ENCODE data around the gene SETD5. TPM values are rescaled to one million over a fixed set of nuclear protein-coding genes. Genes with fewer than 3 reads are reported as not detected.

The SETD5 gene
- total and polyA plus RNA-seq, 2 experiments from 2014 or later: 143 to 172 TPM

DNA sequence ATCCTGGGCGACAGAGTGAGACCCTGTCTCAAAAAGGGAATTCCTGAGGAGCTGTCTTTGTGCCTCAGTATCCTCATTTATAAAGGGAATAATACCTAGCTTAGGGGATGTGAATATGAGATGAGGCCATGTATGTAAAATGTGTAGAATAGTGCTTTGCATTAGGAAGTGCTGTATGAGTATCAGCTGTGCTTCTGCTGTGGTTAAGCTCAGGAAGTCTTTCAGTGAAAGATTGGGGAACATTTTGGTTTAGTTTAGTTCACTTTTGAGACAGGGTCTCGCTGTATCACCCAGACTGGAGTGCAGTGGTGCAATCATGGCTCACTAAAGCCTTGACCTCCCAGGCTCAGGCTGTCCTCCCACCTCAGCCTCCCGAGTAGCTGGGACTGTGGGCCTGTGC is 23.9 kb upstream of the SETD5 start (continued):
- TF ChIP-seq, protein P1, sequence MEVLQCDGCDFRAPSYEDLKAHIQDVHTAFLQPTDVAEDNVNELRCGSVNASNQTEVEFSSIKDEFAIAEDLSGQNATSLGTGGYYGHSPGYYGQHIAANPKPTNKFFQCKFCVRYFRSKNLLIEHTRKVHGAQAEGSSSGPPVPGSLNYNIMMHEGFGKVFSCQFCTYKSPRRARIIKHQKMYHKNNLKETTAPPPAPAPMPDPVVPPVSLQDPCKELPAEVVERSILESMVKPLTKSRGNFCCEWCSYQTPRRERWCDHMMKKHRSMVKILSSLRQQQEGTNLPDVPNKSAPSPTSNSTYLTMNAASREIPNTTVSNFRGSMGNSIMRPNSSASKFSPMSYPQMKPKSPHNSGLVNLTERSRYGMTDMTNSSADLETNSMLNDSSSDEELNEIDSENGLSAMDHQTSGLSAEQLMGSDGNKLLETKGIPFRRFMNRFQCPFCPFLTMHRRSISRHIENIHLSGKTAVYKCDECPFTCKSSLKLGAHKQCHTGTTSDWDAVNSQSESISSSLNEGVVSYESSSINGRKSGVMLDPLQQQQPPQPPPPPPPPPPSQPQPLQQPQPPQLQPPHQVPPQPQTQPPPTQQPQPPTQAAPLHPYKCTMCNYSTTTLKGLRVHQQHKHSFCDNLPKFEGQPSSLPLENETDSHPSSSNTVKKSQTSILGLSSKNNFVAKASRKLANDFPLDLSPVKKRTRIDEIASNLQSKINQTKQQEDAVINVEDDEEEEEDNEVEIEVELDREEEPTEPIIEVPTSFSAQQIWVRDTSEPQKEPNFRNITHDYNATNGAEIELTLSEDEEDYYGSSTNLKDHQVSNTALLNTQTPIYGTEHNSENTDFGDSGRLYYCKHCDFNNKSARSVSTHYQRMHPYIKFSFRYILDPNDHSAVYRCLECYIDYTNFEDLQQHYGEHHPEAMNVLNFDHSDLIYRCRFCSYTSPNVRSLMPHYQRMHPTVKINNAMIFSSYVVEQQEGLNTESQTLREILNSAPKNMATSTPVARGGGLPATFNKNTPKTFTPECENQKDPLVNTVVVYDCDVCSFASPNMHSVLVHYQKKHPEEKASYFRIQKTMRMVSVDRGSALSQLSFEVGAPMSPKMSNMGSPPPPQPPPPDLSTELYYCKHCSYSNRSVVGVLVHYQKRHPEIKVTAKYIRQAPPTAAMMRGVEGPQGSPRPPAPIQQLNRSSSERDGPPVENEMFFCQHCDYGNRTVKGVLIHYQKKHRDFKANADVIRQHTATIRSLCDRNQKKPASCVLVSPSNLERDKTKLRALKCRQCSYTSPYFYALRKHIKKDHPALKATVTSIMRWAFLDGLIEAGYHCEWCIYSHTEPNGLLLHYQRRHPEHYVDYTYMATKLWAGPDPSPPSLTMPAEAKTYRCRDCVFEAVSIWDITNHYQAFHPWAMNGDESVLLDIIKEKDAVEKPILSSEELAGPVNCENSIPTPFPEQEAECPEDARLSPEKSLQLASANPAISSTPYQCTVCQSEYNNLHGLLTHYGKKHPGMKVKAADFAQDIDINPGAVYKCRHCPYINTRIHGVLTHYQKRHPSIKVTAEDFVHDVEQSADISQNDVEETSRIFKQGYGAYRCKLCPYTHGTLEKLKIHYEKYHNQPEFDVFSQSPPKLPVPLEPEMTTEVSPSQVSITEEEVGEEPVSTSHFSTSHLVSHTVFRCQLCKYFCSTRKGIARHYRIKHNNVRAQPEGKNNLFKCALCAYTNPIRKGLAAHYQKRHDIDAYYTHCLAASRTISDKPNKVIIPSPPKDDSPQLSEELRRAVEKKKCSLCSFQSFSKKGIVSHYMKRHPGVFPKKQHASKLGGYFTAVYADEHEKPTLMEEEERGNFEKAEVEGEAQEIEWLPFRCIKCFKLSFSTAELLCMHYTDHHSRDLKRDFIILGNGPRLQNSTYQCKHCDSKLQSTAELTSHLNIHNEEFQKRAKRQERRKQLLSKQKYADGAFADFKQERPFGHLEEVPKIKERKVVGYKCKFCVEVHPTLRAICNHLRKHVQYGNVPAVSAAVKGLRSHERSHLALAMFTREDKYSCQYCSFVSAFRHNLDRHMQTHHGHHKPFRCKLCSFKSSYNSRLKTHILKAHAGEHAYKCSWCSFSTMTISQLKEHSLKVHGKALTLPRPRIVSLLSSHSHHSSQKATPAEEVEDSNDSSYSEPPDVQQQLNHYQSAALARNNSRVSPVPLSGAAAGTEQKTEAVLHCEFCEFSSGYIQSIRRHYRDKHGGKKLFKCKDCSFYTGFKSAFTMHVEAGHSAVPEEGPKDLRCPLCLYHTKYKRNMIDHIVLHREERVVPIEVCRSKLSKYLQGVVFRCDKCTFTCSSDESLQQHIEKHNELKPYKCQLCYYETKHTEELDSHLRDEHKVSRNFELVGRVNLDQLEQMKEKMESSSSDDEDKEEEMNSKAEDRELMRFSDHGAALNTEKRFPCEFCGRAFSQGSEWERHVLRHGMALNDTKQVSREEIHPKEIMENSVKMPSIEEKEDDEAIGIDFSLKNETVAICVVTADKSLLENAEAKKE (CRISPR knock-in tag; IDR thresholded peaks at IDR 0.05): no peak
- TF ChIP-seq POLR2AphosphoS5 (IDR thresholded peaks at IDR 0.05; ENCODE audit: low read depth): no peak
- TF ChIP-seq, protein P2, sequence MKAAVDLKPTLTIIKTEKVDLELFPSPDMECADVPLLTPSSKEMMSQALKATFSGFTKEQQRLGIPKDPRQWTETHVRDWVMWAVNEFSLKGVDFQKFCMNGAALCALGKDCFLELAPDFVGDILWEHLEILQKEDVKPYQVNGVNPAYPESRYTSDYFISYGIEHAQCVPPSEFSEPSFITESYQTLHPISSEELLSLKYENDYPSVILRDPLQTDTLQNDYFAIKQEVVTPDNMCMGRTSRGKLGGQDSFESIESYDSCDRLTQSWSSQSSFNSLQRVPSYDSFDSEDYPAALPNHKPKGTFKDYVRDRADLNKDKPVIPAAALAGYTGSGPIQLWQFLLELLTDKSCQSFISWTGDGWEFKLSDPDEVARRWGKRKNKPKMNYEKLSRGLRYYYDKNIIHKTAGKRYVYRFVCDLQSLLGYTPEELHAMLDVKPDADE (IDR thresholded peaks at IDR 0.05): no peak

DNA sequence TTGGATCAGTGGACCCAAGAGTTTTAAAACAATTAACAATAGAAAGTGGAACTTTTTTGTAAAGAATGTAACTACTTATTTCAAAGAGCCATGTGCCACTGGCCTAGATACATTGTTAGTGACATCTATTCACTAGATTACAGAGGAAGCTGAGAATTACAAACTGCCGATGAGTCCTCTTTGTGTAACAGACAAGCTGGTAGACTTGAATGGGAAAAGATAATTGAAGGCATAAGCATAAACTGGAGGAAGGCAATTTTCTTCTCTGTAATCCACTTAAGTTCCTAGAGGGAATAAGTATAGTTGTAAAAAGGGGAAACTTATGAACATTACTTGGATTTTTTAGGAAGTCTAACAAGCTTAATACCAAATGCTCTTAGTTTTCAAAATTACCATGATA is 19.4 kb upstream of the SETD5 start:
- H3K36me3 Mint-ChIP-seq (ENCODE audit: low read depth): peaks cover 69% of the 10 kb centered on the region
- no peak overlapping the region for H3K4me2 ChIP-seq
- peaks cover 5% of the 10 kb centered on the region; the same call in 1 of the 2 replicates for H3F3A ChIP-seq (replicated peaks; ENCODE audit: low read depth)
- H3K4me3 Mint-ChIP-seq: no peak overlapping the region
- no peak overlapping the region for H3K27ac ChIP-seq (ENCODE audit: low read depth)
- DNase-seq (ENCODE audit: low spot score) (no peak), ATAC-seq (no peak)
- H3K9me3 Mint-ChIP-seq: no peaks in the 10 kb centered on the region
- H3K4me3 ChIP-seq: no peak overlapping the region
- H3K9me2 ChIP-seq (ENCODE audit: insufficient read depth): no peaks in the 10 kb centered on the region
- peaks cover 9% of the 10 kb centered on the region; the same call in 1 of the 2 replicates for H3K79me2 ChIP-seq (replicated peaks; ENCODE audit: insufficient read depth)
- peaks cover 7% of the 10 kb centered on the region; the same call in 1 of the 2 replicates for H4K20me1 ChIP-seq (replicated peaks; ENCODE audit: insufficient read depth)
- H3K36me3 ChIP-seq (ENCODE audit: insufficient read depth): peaks cover 34% of the 10 kb centered on the region
- no peaks in the 10 kb centered on the region for H3K4me1 ChIP-seq (ENCODE audit: insufficient read depth)
- H3K27me3 ChIP-seq (ENCODE audit: insufficient read depth): no peaks in the 10 kb centered on the region
- H3K27me3 Mint-ChIP-seq (ENCODE audit: insufficient read depth, low read depth, poor library complexity): peaks cover 11% of the 10 kb centered on the region
- H3K4me1 Mint-ChIP-seq: no peaks in the 10 kb centered on the region
- no peak overlapping the region for H2AFZ ChIP-seq
- no peak overlapping the region for H3K27ac Mint-ChIP-seq
- TF ChIP-seq NANOG (IDR thresholded peaks at IDR 0.05; ENCODE audit: borderline replicate concordance) (no peak), ZNF114 (CRISPR knock-in tag; IDR thresholded peaks at IDR 0.05) (no peak), ZNF331 (CRISPR knock-in tag; IDR thresholded peaks at IDR 0.05; ENCODE audit: low read depth) (no peak), STAT1 (IDR thresholded peaks at IDR 0.05; ENCODE audit: unreplicated experiment) (no peak), EZH2phosphoT487 (IDR thresholded peaks at IDR 0.05; ENCODE audit: unreplicated experiment) (no peak)
- TF ChIP-seq, protein P3, sequence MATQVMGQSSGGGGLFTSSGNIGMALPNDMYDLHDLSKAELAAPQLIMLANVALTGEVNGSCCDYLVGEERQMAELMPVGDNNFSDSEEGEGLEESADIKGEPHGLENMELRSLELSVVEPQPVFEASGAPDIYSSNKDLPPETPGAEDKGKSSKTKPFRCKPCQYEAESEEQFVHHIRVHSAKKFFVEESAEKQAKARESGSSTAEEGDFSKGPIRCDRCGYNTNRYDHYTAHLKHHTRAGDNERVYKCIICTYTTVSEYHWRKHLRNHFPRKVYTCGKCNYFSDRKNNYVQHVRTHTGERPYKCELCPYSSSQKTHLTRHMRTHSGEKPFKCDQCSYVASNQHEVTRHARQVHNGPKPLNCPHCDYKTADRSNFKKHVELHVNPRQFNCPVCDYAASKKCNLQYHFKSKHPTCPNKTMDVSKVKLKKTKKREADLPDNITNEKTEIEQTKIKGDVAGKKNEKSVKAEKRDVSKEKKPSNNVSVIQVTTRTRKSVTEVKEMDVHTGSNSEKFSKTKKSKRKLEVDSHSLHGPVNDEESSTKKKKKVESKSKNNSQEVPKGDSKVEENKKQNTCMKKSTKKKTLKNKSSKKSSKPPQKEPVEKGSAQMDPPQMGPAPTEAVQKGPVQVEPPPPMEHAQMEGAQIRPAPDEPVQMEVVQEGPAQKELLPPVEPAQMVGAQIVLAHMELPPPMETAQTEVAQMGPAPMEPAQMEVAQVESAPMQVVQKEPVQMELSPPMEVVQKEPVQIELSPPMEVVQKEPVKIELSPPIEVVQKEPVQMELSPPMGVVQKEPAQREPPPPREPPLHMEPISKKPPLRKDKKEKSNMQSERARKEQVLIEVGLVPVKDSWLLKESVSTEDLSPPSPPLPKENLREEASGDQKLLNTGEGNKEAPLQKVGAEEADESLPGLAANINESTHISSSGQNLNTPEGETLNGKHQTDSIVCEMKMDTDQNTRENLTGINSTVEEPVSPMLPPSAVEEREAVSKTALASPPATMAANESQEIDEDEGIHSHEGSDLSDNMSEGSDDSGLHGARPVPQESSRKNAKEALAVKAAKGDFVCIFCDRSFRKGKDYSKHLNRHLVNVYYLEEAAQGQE (IDR thresholded peaks at IDR 0.05; ENCODE audit: unreplicated experiment): no peak
- TF ChIP-seq, protein P4, sequence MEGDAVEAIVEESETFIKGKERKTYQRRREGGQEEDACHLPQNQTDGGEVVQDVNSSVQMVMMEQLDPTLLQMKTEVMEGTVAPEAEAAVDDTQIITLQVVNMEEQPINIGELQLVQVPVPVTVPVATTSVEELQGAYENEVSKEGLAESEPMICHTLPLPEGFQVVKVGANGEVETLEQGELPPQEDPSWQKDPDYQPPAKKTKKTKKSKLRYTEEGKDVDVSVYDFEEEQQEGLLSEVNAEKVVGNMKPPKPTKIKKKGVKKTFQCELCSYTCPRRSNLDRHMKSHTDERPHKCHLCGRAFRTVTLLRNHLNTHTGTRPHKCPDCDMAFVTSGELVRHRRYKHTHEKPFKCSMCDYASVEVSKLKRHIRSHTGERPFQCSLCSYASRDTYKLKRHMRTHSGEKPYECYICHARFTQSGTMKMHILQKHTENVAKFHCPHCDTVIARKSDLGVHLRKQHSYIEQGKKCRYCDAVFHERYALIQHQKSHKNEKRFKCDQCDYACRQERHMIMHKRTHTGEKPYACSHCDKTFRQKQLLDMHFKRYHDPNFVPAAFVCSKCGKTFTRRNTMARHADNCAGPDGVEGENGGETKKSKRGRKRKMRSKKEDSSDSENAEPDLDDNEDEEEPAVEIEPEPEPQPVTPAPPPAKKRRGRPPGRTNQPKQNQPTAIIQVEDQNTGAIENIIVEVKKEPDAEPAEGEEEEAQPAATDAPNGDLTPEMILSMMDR (conservative IDR thresholded peaks at IDR 0.05; ENCODE audit: low read depth in 2 of 2): no peak

Data from GM23338 (cell line).